Skin epidermis (tissue), 12 donors: ENCODE results near the gene RRAS.

Experiments
- H3K27ac ChIP-seq, 21 experiments: fragments of 200-600 bp; sonication (generic) in 11 of 21; one replicate each; pipeline ENCODE4 v1.5.0; 2020; ENCODE audit warnings: mild to moderate bottlenecking in 3 of 21, inconsistent platforms in 2 of 21, moderate library complexity in 2 of 21
- H3K4me3 ChIP-seq, 7 experiments: fragments of 200-600 bp; sonication (generic) in 2 of 7; one replicate each; pipeline ENCODE4 v1.5.0; 2020; ENCODE audit warnings: inconsistent platforms in 2 of 7, mild to moderate bottlenecking in 2 of 7, moderate library complexity in 1 of 7

RRAS gene

GRCh38 chr19:49657493-49658138 lies 17.7 kb upstream of the RRAS start:
- no peak overlapping the region for H3K4me3 ChIP-seq

GRCh38 chr19:49656456-49657109 lies 16.6 kb upstream of the RRAS start:
- Histone ChIP-seq H3K27ac (no peak overlapping the region), H3K4me3 (no peak overlapping the region)

More at GRCh38 chr19:49657493-49658138, 17.7 kb upstream of the RRAS start:
- no peak overlapping the region for H3K27ac ChIP-seq

GRCh38 chr19:49655570-49656455 lies 15.9 kb upstream of the RRAS start:
- Histone ChIP-seq H3K27ac (no peak overlapping the region), H3K4me3 (no peak overlapping the region)

- no peak overlapping the region for H3K27ac ChIP-seq
- no peak overlapping the region for H3K4me3 ChIP-seq
These were observed 14.6 kb upstream of the RRAS start for GRCh38 chr19:49654581-49654980.

- peak overlapping the region in 1 of 21 experiments; percentile 43 for H3K27ac ChIP-seq
- no peak overlapping the region for H3K4me3 ChIP-seq
These were observed 13.5 kb upstream of the RRAS start for GRCh38 chr19:49653466-49653806.

GRCh38 chr19:49652551-49653465 lies 12.9 kb upstream of the RRAS start:
- Histone ChIP-seq H3K4me3 (no peak overlapping the region), H3K27ac (peak overlapping the region in 1 of 21 experiments; percentile 43)

- H3K4me3 ChIP-seq = no peak overlapping the region
- no peak overlapping the region for H3K27ac ChIP-seq
These were observed 12.0 kb upstream of the RRAS start for GRCh38 chr19:49651820-49652550.

- Histone ChIP-seq H3K4me3 (no peak overlapping the region), H3K27ac (no peak overlapping the region)
These were observed 11.3 kb upstream of the RRAS start for GRCh38 chr19:49651029-49651819.

GRCh38 chr19:49646586-49646985 lies 6.6 kb upstream of the RRAS start:
- H3K4me3 ChIP-seq = no peak overlapping the region
- H3K27ac ChIP-seq = no peak overlapping the region

GRCh38 chr19:49645995-49646394 lies 6.1 kb upstream of the RRAS start:
- Histone ChIP-seq H3K27ac (peak overlapping the region in 1 of 21 experiments; percentile 8), H3K4me3 (no peak overlapping the region)

GRCh38 chr19:49645592-49645991 lies 5.6 kb upstream of the RRAS start:
- Histone ChIP-seq H3K4me3 (no peak overlapping the region), H3K27ac (peak overlapping the region in 1 of 21 experiments; percentile 20)

GRCh38 chr19:49643466-49643865 lies 3.5 kb upstream of the RRAS start:
- Histone ChIP-seq H3K27ac (peak overlapping the region in 2 of 21 experiments; percentile 93 to 99), H3K4me3 (peak overlapping the region in 1 of 7 experiments; percentile 77)

GRCh38 chr19:49642492-49643035 lies 2.6 kb upstream of the RRAS start:
- H3K4me3 ChIP-seq = peak overlapping the region; percentile 77 to 97 (median 95)
- peak overlapping the region; percentile 87 to 100 (median 98) for H3K27ac ChIP-seq

GRCh38 chr19:49641688-49642491 lies 1.9 kb upstream of the RRAS start, which contains the start of gene SCAF1:
TSS of gene SCAF1 (plus strand) at chr19:49642209. CDS start at chr19:49645027, 2,818 bp downstream.
- H3K4me3 ChIP-seq = peak within 1 kb of the TSS; percentile 77 to 97 (median 95)
- peak within 1 kb of the TSS; percentile 92 to 100 (median 98) for H3K27ac ChIP-seq

- H3K27ac ChIP-seq = peak overlapping the region; percentile 17 to 100 (median 96)
- H3K4me3 ChIP-seq = peak overlapping the region; percentile 51 to 97 (median 56)
These were observed 386 bp downstream of the RRAS start for GRCh38 chr19:49639401-49640112.
